ENCODE results near the gene ORC5. TPM values are rescaled to one million over a fixed set of nuclear protein-coding genes. Genes with fewer than 3 reads are reported as not detected.

Gene ORC5
- total and polyA plus RNA-seq, 10 of the 15 experiments (the other 5 are each of a cell fraction or from before 2014, with no cell fraction given), result 14.8 to 58.6 (median 30.3) TPM

- TF ChIP-seq GABPA (IDR thresholded peaks at IDR 0.05; ENCODE audit: low read depth), result peak; percentile 34; the same call in 1 of the 2 replicates
- peak; percentile 59; the same call in 1 of the 2 replicates for TF ChIP-seq SIN3A (IDR thresholded peaks at IDR 0.05; ENCODE audit: low read depth, low read length)
- TF ChIP-seq MLLT1 (IDR thresholded peaks at IDR 0.05), result 0 out of 2 replicates have a peak, but pooled peaks have one; percentile 21
- no peak for TF ChIP-seq BCLAF1 (IDR thresholded peaks at IDR 0.05)
- peak; percentile 36; the same call in 1 of the 2 replicates for TF ChIP-seq HCFC1 (IDR thresholded peaks at IDR 0.05; ENCODE audit: low read length)
- peak; percentile 97 for TF ChIP-seq POLR2AphosphoS5 (IDR thresholded peaks at IDR 0.05; ENCODE audit: low read length)
- TF ChIP-seq RUNX3 (IDR thresholded peaks at IDR 0.05; ENCODE audit: low read length), result peak; percentile 66
- no peak for TF ChIP-seq EED (IDR thresholded peaks at IDR 0.05; ENCODE audit: low read depth)
- TF ChIP-seq PML (IDR thresholded peaks at IDR 0.05; ENCODE audit: low read length), result peak; percentile 95
- TF ChIP-seq BHLHE40 (IDR thresholded peaks at IDR 0.05; ENCODE audit: borderline replicate concordance in 1 of 2, low read depth in 2 of 2, low read length in 1 of 2), result peak in 1 of 2 experiments; percentile 48; a peak in 2 of 4 replicates
- TF ChIP-seq CREM (IDR thresholded peaks at IDR 0.05; ENCODE audit: low read depth), result peak; percentile 75
- TF ChIP-seq CHD2 (IDR thresholded peaks at IDR 0.05; ENCODE audit: borderline replicate concordance, low read depth, low read length), result peak; percentile 37; the same call in 1 of the 2 replicates
- TF ChIP-seq YY1 (IDR thresholded peaks at IDR 0.05; ENCODE audit: low read depth, low read length), result peak; percentile 61; the same call in 1 of the 2 replicates
- TF ChIP-seq SMAD1 (IDR thresholded peaks at IDR 0.05; ENCODE audit: low read depth, partially characterized antibody), result peak; percentile 25
- no peak for TF ChIP-seq ZSCAN29 (IDR thresholded peaks at IDR 0.05)
- TF ChIP-seq POLR2A (IDR thresholded peaks at IDR 0.05; ENCODE audit: low read depth, low read length), result peak; percentile 97
- peak; percentile 90 to 99 for TF ChIP-seq EGR1 (IDR thresholded peaks at IDR 0.05; ENCODE audit: borderline replicate concordance in 1 of 2, low read depth in 2 of 2, low read length in 2 of 2)
- TF ChIP-seq EZH2 (IDR thresholded peaks at IDR 0.05; ENCODE audit: borderline replicate concordance, control insufficient read depth, low read depth, low read length), result no peak
- peak; percentile 77; the same call in 1 of the 2 replicates for TF ChIP-seq TAF1 (IDR thresholded peaks at IDR 0.05; ENCODE audit: borderline replicate concordance, low read depth, low read length)
- peak; percentile 56 for TF ChIP-seq RELA (IDR thresholded peaks at IDR 0.05; ENCODE audit: borderline replicate concordance, partially characterized antibody)
- peak; percentile 80; the same call in 1 of the 2 replicates for TF ChIP-seq ZNF687 (IDR thresholded peaks at IDR 0.05)
- TF ChIP-seq MAX (IDR thresholded peaks at IDR 0.05; ENCODE audit: low read depth, low read length), result peak; percentile 50; the same call in 1 of the 2 replicates
- peak; percentile 73; the same call in 1 of the 2 replicates for TF ChIP-seq DPF2 (IDR thresholded peaks at IDR 0.05)
Observed at GRCh38 chr7:104207731-104208420, at the start of gene ORC5 (continued).
